ENCODE measurements around the gene VPS11.

GRCh38 chr11:119107538-119108145 lies 40.0 kb downstream of the VPS11 start:
- no peak for TF ChIP-seq EZH2 (IDR thresholded peaks at IDR 0.05; ENCODE audit: insufficient read depth, poor library complexity, severe bottlenecking)
- no peak for TF ChIP-seq EZH2phosphoT487 (IDR thresholded peaks at IDR 0.05; ENCODE audit: insufficient read depth, low read depth)
